GM12878 (cell line): ENCODE results near the gene HINT1.

Experiments used
- ATF3 ChIP-seq: IDR thresholded peaks from 2 replicates; pipeline ENCODE4 v1.6.1; 2011; ENCODE audit warnings: low read depth, mild to moderate bottlenecking, low read length, moderate library complexity, borderline replicate concordance; ENCODE audit errors: extremely low read depth
- CHD1 ChIP-seq: IDR thresholded peaks from 2 replicates; pipeline ENCODE4 v1.6.1; 2012; ENCODE audit warnings: low read depth, low read length, improper control_type of control experiment
- CTCF ChIP-seq, 3 experiments: IDR thresholded peaks in 2 of 3; conservative IDR thresholded peaks in 1 of 3; 2 replicates each; pipeline ENCODE4 v1.5.1; 2011; ENCODE audit warnings: low read depth in 3 of 3, low read length in 3 of 3, mild to moderate bottlenecking in 3 of 3, control low read depth in 2 of 3, moderate library complexity in 2 of 3, inconsistent platforms in 1 of 3, mixed read lengths in 1 of 3; ENCODE audit not compliant: control insufficient read depth in 2 of 3, insufficient read depth in 1 of 3; ENCODE audit errors: extremely low read depth in 1 of 3
- EP300 ChIP-seq, 2 experiments: fragments of 150-350 bp in 1 of 2; IDR thresholded peaks; 2 replicates each; pipeline ENCODE4 v1.6.1; 2011 to 2012; ENCODE audit warnings: low read depth in 2 of 2, low read length in 2 of 2, borderline replicate concordance in 1 of 2, improper control_type of control experiment in 1 of 2, inconsistent platforms in 1 of 2; ENCODE audit not compliant: control insufficient read depth in 1 of 2
- GABPA ChIP-seq: IDR thresholded peaks from 2 replicates; pipeline ENCODE4 v1.6.1; 2014; ENCODE audit warnings: antibody characterized with exemption, low read depth, mild to moderate bottlenecking, inconsistent platforms
- MAX ChIP-seq: IDR thresholded peaks from 2 replicates; pipeline ENCODE4 v1.6.1; 2012; ENCODE audit warnings: low read depth, low read length, improper control_type of control experiment
- POLR2AphosphoS5 ChIP-seq: IDR thresholded peaks from 2 replicates; pipeline ENCODE4 v1.6.1; 2011; ENCODE audit warnings: mild to moderate bottlenecking, low read length, inconsistent platforms
- SP1 ChIP-seq: IDR thresholded peaks from one replicate; pipeline ENCODE4 v1.6.1; 2011; ENCODE audit warnings: low read depth, low read length
- USF2 ChIP-seq: IDR thresholded peaks from 2 replicates; pipeline ENCODE4 v1.6.1; 2011; ENCODE audit warnings: low read depth, low read length, improper control_type of control experiment, borderline replicate concordance
- ZNF274 ChIP-seq: IDR thresholded peaks from one replicate; pipeline ENCODE4 v1.8.0; 2011; ENCODE audit not compliant: insufficient read length, insufficient read depth
- ZNF687 ChIP-seq: fragments of 450-650 bp; IDR thresholded peaks from 2 replicates; pipeline ENCODE4 v1.6.1; 2017; ENCODE audit warnings: mild to moderate bottlenecking, moderate library complexity

GRCh38 chr5:131196331-131196730, 31.3 kb upstream of the HINT1 start:
- TF ChIP-seq GABPA (no peak), SP1 (no peak), ATF3 (no peak), CHD1 (no peak), MAX (no peak), POLR2AphosphoS5 (no peak), ZNF274 (no peak), CTCF (IDR thresholded peaks at IDR 0.05 in 2 of 3, conservative IDR thresholded peaks at IDR 0.05 in 1 of 3; ENCODE audit: control insufficient read depth in 2 of 3, extremely low read depth in 1 of 3, insufficient read depth in 1 of 3, low read depth in 3 of 3, low read length in 3 of 3) (no peak), USF2 (no peak), EP300 (IDR thresholded peaks at IDR 0.05; ENCODE audit: borderline replicate concordance in 1 of 2, control insufficient read depth in 1 of 2, low read depth in 2 of 2, low read length in 2 of 2) (no peak), ZNF687 (no peak)
